GM18526 (cell line): Measurements from ENCODE around the gene PDE4B.

Experiments used
- POLR2A ChIP-seq: IDR thresholded peaks from 3 replicates; pipeline ENCODE4 v1.6.1; 2011; ENCODE audit not compliant: insufficient read length; ENCODE audit errors: extremely low read depth

Gene PDE4B

GRCh38 chr1:66355756-66356155 is 563.1 kb downstream of the PDE4B start:
- TF ChIP-seq POLR2A, result no peak

GRCh38 chr1:66356605-66357004 is 563.9 kb downstream of the PDE4B start:
- no peak for TF ChIP-seq POLR2A

- no peak for TF ChIP-seq POLR2A
Observed at GRCh38 chr1:66357021-66357420, 564.3 kb downstream of the PDE4B start.

DNA sequence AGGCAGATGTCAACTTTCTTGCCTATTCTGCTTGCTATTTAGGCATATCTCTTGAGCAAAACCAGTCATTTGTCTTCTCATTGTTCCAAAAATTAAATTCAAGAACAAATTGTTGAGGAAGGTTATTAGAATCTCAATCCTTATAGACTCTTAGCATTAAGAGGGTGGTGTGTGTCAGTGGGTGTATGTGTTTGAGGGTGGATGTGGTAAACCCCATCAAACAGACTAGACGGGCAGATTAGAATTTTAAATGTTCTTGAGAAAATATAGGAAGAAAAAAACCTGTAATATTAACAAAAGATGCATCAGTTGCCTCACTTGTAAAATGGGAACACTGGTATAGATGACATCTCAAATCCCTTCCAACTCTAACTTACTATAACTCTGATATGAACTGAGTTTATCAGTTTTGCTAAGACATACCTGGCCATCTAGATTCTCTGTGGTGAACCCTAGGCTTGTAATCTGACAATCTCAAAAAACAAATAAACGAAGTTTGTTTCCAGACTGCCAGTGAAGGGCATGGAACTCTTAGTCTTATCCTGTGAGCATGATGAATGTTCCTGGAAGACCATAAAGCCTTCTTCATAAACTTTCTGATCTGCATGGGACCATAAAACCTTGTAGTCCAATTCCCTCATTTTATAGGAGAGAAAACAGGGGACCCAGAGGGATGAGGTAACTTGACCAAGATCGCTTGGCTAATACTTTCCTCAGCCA is 564.9 kb downstream of the PDE4B start:
- no peak for TF ChIP-seq POLR2A

GRCh38 chr1:66359269-66359668 is 566.6 kb downstream of the PDE4B start:
- TF ChIP-seq POLR2A, result no peak

- no peak for TF ChIP-seq POLR2A
Observed at GRCh38 chr1:66359815-66360214, 567.1 kb downstream of the PDE4B start.

DNA sequence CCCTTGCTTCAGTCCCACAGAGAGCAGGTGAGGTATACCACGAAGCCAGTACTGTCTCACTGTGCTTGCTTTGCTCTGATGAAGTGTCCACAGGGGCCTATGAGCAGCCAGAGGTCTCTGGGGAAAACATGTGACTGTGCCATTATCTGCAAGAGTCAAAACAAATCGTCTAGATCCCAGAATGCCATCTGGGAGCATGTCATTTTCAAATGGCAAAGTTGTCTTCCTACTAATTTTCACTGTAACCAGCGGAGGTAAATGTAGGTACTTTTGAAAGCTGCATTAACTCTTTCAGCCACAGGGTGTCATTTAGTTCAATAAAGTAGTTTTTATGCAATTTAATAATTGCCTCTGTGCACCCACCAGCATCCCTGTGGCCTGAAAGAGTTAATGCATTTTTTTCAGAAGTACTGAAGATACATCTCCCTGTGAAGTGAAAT is 567.6 kb downstream of the PDE4B start:
- TF ChIP-seq POLR2A, result no peak

DNA sequence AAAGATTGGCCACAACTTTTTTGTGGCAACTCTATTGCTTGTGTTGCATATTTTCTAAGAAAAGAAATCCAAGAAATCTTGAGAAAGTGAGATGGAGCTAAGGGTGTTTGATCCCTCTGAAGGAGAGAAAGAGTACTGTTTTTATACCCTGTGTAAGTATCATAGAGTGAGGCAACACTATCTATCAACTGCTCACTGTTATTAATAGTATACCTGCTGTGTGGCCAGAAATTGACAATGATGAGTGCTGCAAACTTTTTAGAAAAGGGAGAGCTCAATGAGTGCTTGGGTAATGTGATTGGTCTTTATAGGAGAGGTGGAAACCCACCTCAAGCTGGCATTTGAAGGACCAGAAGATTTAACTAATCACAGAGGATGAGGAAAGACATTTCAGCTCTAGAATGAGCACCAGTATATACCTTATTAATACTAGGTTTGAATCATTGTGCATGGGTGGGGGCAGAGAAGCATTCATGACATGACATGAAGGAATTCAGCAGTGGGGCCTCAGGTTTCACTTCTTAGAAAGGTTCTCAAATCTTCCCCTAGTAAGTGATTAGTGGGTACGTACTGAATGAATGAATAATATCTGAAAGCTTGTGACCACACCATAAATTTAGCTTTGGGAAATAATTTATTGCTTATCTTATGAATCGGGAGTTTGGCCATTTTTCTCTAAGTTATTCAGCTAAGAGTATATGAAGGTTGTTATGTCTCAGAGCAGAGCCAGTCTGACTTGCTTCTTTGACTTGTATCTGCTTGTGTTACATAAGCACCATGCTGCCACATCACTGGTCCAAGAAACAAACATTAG is 572.1 kb downstream of the PDE4B start:
- TF ChIP-seq POLR2A, result no peak

GRCh38 chr1:66365635-66366034 is 572.9 kb downstream of the PDE4B start:
- TF ChIP-seq POLR2A, result no peak

GRCh38 chr1:66366634-66367033 is 573.9 kb downstream of the PDE4B start:
- no peak for TF ChIP-seq POLR2A

- TF ChIP-seq POLR2A, result no peak
Observed at GRCh38 chr1:66367369-66367768, 574.7 kb downstream of the PDE4B start.

DNA sequence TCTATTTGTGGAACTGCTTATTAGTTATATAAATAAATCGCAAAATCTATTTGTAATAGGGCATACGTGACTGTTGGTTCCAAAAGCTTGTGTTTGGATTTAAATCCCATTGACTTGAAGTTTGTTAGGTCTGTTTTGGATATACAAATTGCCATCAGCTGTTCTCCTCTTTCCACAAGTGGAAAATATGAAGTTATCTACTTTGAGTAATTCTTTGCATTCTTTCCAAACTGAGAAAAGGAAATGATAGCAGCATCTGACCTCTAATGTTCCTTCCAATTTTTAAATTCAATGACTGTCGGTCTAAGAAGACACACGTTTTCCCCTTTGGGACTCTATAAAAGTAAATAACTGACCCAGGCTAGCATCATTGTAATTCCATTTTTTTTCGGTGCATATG is 575.6 kb downstream of the PDE4B start:
- TF ChIP-seq POLR2A, result no peak

DNA sequence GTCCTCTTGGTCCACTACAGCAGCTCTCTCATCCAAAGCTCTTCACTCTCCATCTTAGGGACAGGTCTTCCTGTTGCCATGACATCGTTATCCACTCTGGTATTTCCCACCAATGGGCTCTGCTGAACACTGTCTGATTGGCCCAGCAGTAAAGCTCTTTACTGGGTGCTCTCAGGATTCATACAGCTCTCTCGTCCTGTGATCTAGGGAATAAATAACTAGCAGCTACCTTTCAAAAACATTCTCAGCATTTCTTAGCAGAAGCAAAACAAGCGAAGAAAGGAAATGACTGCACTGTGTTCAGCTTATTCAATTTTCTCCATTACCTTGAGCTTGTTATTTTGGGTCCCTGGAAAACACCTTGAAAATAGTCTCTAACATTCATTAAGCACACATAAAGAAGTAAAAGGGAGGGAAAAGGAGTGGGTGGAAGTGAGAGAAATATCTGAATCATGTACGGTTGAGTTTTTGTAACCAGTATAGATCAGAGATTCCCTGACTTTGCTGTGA is 577.8 kb downstream of the PDE4B start:
- TF ChIP-seq POLR2A, result no peak

DNA sequence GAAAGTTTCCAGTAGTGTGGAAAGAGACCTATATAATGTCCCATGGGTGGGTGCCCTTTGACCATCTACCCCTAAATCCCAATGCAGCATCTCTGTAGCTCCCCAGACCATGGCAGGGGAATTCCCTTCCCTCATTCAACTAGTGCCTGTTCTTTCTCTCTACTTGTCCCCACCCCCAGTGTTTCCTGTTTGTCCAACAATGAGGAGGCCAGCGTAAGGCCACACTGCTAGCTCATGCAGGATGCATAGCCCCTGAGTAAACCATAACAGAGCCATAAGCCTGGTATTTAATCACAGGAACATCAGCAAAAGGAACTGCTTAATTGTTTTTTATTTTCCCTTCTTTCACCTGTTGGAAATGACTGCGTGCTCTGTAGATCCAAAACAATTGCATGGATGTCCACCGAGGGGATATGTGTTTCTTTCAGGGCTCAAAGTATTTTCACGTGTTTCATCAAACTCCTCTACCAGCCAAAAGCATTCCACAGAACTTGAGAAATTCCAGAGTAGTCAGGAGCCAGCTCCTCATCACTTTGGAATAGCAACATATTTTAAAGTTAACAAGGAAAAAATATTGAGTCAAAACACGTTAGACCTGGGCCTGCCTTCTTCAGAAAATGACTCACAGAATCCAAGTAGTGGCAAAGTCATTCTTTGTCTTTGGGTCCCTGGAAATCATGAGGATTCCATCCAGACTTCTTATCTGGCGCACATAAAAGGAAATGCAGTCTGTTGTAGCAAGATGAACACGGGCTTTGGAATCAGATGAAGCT is 578.7 kb downstream of the PDE4B start:
- TF ChIP-seq POLR2A, result no peak

DNA sequence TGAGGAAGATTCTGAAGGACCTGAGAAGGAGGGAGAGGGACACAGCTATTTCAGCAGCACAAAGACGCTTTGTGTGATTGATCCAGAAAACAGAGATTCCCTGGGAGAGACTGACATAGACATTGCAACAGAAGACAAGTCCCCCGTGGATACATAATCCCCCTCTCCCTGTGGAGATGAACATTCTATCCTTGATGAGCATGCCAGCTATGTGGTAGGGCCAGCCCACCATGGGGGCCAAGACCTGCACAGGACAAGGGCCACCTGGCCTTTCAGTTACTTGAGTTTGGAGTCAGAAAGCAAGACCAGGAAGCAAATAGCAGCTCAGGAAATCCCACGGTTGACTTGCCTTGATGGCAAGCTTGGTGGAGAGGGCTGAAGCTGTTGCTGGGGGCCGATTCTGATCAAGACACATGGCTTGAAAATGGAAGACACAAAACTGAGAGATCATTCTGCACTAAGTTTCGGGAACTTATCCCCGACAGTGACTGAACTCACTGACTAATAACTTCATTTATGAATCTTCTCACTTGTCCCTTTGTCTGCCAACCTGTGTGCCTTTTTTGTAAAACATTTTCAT is 579.9 kb downstream of the PDE4B start:
- TF ChIP-seq POLR2A, result peak; percentile 9

- no peak for TF ChIP-seq POLR2A
Observed at GRCh38 chr1:66373157-66373591, 580.5 kb downstream of the PDE4B start.

GRCh38 chr1:66374148-66374547 is 581.5 kb downstream of the PDE4B start:
- no peak for TF ChIP-seq POLR2A
